SIG-M5 treated with dmso at 0.1 percent for 504 hours (cell line): ENCODE data around the gene TACR1.

ENCODE experiments used
- DNase-seq: peaks from one replicate; lab custom pipeline; 2025; ENCODE audit not compliant: unreplicated experiment; lab: John Stamatoyannopoulos, UW

Gene TACR1

GRCh38 chr2:75054296-75054695, 145.0 kb downstream of the TACR1 start:
- no peak for DNase-seq

- DNase-seq: peak; percentile 29
Observed at GRCh38 chr2:75053484-75054112, 145.7 kb downstream of the TACR1 start.

GRCh38 chr2:75047992-75048625, 151.2 kb downstream of the TACR1 start:
- DNase-seq: no peak

- no peak for DNase-seq
Observed at GRCh38 chr2:75047189-75047991, 151.9 kb downstream of the TACR1 start.

- no peak for DNase-seq
Observed at GRCh38 chr2:75045526-75046050, 153.7 kb downstream of the TACR1 start.

- no peak for DNase-seq
Observed at GRCh38 chr2:75044291-75044690, 155.0 kb downstream of the TACR1 start.

GRCh38 chr2:75042823-75043222, 156.5 kb downstream of the TACR1 start:
- no peak for DNase-seq

- DNase-seq: no peak
Observed at GRCh38 chr2:75041731-75042600, 157.4 kb downstream of the TACR1 start.

GRCh38 chr2:75041226-75041625, 158.1 kb downstream of the TACR1 start:
- no peak for DNase-seq

GRCh38 chr2:75035444-75036353, 163.6 kb downstream of the TACR1 start:
- peak; percentile 45 for DNase-seq

- DNase-seq: no peak
Observed at GRCh38 chr2:75033516-75033915, 165.8 kb downstream of the TACR1 start.

- DNase-seq: no peak
Observed at GRCh38 chr2:75031906-75032803, 167.2 kb downstream of the TACR1 start.

GRCh38 chr2:75031171-75031570, 168.1 kb downstream of the TACR1 start:
- DNase-seq: no peak

GRCh38 chr2:75030218-75031009, 168.9 kb downstream of the TACR1 start:
- no peak for DNase-seq

GRCh38 chr2:75027886-75028285, 171.4 kb downstream of the TACR1 start:
- no peak for DNase-seq

- DNase-seq: no peak
Observed at GRCh38 chr2:75025633-75026380, 173.5 kb downstream of the TACR1 start.

- DNase-seq: no peak
Observed at GRCh38 chr2:75025216-75025615, 174.1 kb downstream of the TACR1 start.
